ENCODE data around the gene BMP6. TPM values are rescaled to one million over a fixed set of nuclear protein-coding genes. Genes with fewer than 3 reads are reported as not detected.
"Not testable (repeated sequence)": the region's sequence is repeated elsewhere in the genome, so short reads cannot be mapped to it uniquely, and the experiment has no call there.

BMP6 gene
- total RNA-seq, 1 donor from 2014 or later = 0.60 TPM

- peak; percentile 18 for ATAC-seq
These were observed 161.5 kb downstream of the BMP6 start for GRCh38 chr6:7887278-7887991.

GRCh38 chr6:7888587-7889357, 162.9 kb downstream of the BMP6 start:
- ATAC-seq = no peak

- ATAC-seq = no peak
These were observed 165.4 kb downstream of the BMP6 start for GRCh38 chr6:7891078-7891872.

GRCh38 chr6:7892367-7892766, 166.5 kb downstream of the BMP6 start:
- ATAC-seq = not testable (repeated sequence)

GRCh38 chr6:7893342-7893741, 167.4 kb downstream of the BMP6 start:
- no peak for ATAC-seq

GRCh38 chr6:7894262-7895124, 168.6 kb downstream of the BMP6 start:
- ATAC-seq = no peak

- ATAC-seq = peak; percentile 69
These were observed 169.2 kb downstream of the BMP6 start for GRCh38 chr6:7895125-7895423.

GRCh38 chr6:7896465-7896987, 170.6 kb downstream of the BMP6 start:
- no peak for ATAC-seq

- ATAC-seq = no peak
These were observed 171.7 kb downstream of the BMP6 start for GRCh38 chr6:7897461-7898192.

- not testable (repeated sequence) for ATAC-seq
These were observed 172.3 kb downstream of the BMP6 start for GRCh38 chr6:7898193-7898586.

- peak; percentile 11 for ATAC-seq
These were observed 173.4 kb downstream of the BMP6 start for GRCh38 chr6:7899101-7899888.

GRCh38 chr6:7899889-7900213, 174.0 kb downstream of the BMP6 start:
- ATAC-seq = no peak

- no peak for ATAC-seq
These were observed 174.7 kb downstream of the BMP6 start for GRCh38 chr6:7900621-7901020.

- ATAC-seq = no peak
These were observed 175.2 kb downstream of the BMP6 start for GRCh38 chr6:7901056-7901455.

- peak; percentile 56 for ATAC-seq
These were observed 175.9 kb downstream of the BMP6 start for GRCh38 chr6:7901780-7902179.

- ATAC-seq = peak; percentile 89
These were observed 176.3 kb downstream of the BMP6 start for GRCh38 chr6:7902221-7902620.

GRCh38 chr6:7902867-7903266, 177.0 kb downstream of the BMP6 start:
- ATAC-seq = no peak

GRCh38 chr6:7903673-7904072, 177.8 kb downstream of the BMP6 start:
- ATAC-seq = no peak

GRCh38 chr6:7904654-7905319, 178.9 kb downstream of the BMP6 start:
- no peak for ATAC-seq

- no peak for ATAC-seq
These were observed 179.5 kb downstream of the BMP6 start for GRCh38 chr6:7905416-7905815.

All from esophagus mucosa (tissue), 1 donor.